GM21529 (cell line): ENCODE results near the gene CWC15.
"Not testable (repeated sequence)": the region's sequence is repeated elsewhere in the genome, so short reads cannot be mapped to it uniquely, and the experiment has no call there.

Experiments used
- ATAC-seq: cut with Tn5 transposase; IDR thresholded peaks from one replicate; pipeline ENCODE4 v1.9.1; 2021; ENCODE audit not compliant: unreplicated experiment

Gene CWC15

GRCh38 chr11:94973099-94973968 is at the start of gene CWC15, which contains the start of gene KDM4D:
CWC15 (minus strand) TSS chr11:94973556; CDS start chr11:94972185, 1,371 bp downstream.
KDM4D (plus strand) TSS chr11:94973709; CDS start chr11:94997373, 23,664 bp downstream.
- ATAC-seq, result peak; percentile 100

- ATAC-seq, result not testable (repeated sequence)
These were observed 48.1 kb upstream of the CWC15 start for GRCh38 chr11:95021468-95021867.

GRCh38 chr11:95016139-95016538 is 42.8 kb upstream of the CWC15 start:
- ATAC-seq, result no peak

- no peak for ATAC-seq
These were observed 40.9 kb upstream of the CWC15 start for GRCh38 chr11:95014184-95014821.

GRCh38 chr11:95011376-95011775 is 38.0 kb upstream of the CWC15 start:
- ATAC-seq, result no peak

- no peak for ATAC-seq
These were observed 32.3 kb upstream of the CWC15 start for GRCh38 chr11:95005642-95006041.

GRCh38 chr11:95003716-95004115 is 30.4 kb upstream of the CWC15 start:
- ATAC-seq, result no peak

- no peak for ATAC-seq
These were observed 24.9 kb upstream of the CWC15 start for GRCh38 chr11:94998285-94998684.

- no peak for ATAC-seq
These were observed 24.1 kb upstream of the CWC15 start for GRCh38 chr11:94997437-94997836.

GRCh38 chr11:94993400-94993943 is 20.1 kb upstream of the CWC15 start:
- ATAC-seq, result no peak

GRCh38 chr11:94988748-94989147 is 15.4 kb upstream of the CWC15 start:
- ATAC-seq, result no peak

- no peak for ATAC-seq
These were observed 14.0 kb upstream of the CWC15 start for GRCh38 chr11:94987378-94987777.

GRCh38 chr11:94975599-94975998 is 2.2 kb upstream of the CWC15 start:
- no peak for ATAC-seq

GRCh38 chr11:94974178-94974577 is 822 bp upstream of the CWC15 start:
- no peak for ATAC-seq

GRCh38 chr11:94972700-94973098 is 657 bp downstream of the CWC15 start:
- no peak for ATAC-seq

- no peak for ATAC-seq
These were observed 4.9 kb downstream of the CWC15 start for GRCh38 chr11:94968334-94968958.

GRCh38 chr11:94964934-94965333 is 8.4 kb downstream of the CWC15 start:
- ATAC-seq, result no peak

GRCh38 chr11:94961255-94961654 is 12.1 kb downstream of the CWC15 start:
- no peak for ATAC-seq

GRCh38 chr11:94960488-94960887 is 12.9 kb downstream of the CWC15 start:
- ATAC-seq, result no peak

GRCh38 chr11:94959179-94959578 is 14.2 kb downstream of the CWC15 start:
- ATAC-seq, result no peak

- ATAC-seq, result no peak
These were observed 15.1 kb downstream of the CWC15 start for GRCh38 chr11:94958121-94958696.
